Measurements from ENCODE around the gene MMP8.

DNA sequence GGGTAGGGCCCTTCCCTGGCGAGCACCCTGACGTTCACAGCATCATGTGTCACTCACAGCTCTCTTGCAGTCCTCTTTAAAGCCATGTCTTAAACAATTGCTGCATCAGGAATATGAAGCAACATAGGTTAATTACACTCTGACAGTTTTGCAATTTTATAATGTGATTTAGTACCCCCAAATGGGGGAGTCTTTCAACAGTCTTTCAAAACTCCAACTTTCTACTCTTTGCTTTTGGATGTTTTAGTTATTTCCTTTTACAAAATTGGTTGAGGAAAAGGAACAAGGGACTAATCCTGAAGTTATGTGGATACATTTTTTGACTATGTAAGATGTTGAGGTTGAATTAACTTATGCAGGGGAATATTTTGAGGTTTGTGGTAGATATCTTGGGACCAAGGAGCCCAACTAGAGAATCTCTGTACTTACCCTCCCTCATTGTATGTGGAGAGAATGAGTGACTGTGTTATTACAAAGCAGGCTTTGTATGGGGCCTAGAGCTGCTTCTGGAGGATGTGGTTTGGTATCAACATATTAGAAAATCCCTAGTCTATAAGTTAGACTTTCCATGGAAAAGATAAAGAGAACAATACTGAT, at the start of gene MMP8:
- TF ChIP-seq POLR2AphosphoS5 (IDR thresholded peaks at IDR 0.05): no peak
- TF ChIP-seq, protein P1, sequence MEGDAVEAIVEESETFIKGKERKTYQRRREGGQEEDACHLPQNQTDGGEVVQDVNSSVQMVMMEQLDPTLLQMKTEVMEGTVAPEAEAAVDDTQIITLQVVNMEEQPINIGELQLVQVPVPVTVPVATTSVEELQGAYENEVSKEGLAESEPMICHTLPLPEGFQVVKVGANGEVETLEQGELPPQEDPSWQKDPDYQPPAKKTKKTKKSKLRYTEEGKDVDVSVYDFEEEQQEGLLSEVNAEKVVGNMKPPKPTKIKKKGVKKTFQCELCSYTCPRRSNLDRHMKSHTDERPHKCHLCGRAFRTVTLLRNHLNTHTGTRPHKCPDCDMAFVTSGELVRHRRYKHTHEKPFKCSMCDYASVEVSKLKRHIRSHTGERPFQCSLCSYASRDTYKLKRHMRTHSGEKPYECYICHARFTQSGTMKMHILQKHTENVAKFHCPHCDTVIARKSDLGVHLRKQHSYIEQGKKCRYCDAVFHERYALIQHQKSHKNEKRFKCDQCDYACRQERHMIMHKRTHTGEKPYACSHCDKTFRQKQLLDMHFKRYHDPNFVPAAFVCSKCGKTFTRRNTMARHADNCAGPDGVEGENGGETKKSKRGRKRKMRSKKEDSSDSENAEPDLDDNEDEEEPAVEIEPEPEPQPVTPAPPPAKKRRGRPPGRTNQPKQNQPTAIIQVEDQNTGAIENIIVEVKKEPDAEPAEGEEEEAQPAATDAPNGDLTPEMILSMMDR (IDR thresholded peaks at IDR 0.05): no peak

Measured in prostate gland (tissue), 2 donors.